ENCODE results near the gene ANKRD23.

ANKRD23 gene

GRCh38 chr2:96792772-96793749 is 50.8 kb downstream of the ANKRD23 start:
- no peak for DNase-seq

GRCh38 chr2:96789245-96789617 is 54.6 kb downstream of the ANKRD23 start:
- no peak for DNase-seq

GRCh38 chr2:96788442-96789244 is 55.2 kb downstream of the ANKRD23 start:
- no peak for DNase-seq
